GM21576 (cell line): ENCODE measurements around the gene KIAA1671.

Source experiments
- ATAC-seq: cut with Tn5 transposase; IDR thresholded peaks from one replicate; pipeline ENCODE4 v1.9.1; 2021; ENCODE audit warnings: mild to moderate bottlenecking, moderate library complexity; ENCODE audit not compliant: unreplicated experiment

Gene KIAA1671

GRCh38 chr22:25032066-25032465 lies 79.5 kb downstream of the KIAA1671 start:
- no peak for ATAC-seq

DNA sequence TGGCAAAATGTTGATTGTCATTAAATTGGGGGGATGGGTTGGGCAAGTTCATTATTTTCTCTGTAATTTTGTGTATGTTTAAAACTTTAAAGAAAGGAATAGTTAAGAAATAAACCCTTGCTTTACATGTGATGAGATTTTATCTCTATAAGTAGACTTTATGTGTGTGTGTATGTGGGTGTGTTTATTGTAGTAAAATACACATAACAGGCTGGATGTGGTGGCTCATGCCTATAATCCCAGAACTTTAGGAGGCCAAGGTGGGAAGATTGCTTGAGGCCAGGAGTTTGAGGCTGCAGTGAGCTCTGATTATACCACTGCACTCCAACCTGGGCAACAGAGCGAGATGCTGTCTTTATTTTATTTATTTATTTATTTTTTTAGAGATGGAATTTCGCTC lies 83.2 kb downstream of the KIAA1671 start:
- no peak for ATAC-seq

DNA sequence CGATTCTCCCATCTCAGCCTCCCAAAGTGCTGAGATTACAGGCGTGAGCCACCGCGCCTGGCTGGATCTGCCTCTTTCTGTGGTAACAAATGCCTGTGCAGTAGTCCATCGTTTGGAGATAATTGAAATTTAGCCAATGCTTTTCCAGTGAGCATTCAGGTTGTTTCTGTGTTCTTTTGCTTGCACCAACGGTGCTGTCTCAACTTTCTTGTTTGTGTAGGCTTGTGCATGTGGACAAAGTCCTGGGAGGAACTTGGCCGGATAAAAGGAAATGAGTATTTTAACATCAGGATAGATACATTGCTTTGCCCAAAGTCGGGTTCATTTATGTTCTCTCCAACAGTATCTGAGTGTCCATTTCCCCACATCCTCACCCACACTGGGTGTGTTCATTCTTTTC lies 85.7 kb downstream of the KIAA1671 start:
- no peak for ATAC-seq

DNA sequence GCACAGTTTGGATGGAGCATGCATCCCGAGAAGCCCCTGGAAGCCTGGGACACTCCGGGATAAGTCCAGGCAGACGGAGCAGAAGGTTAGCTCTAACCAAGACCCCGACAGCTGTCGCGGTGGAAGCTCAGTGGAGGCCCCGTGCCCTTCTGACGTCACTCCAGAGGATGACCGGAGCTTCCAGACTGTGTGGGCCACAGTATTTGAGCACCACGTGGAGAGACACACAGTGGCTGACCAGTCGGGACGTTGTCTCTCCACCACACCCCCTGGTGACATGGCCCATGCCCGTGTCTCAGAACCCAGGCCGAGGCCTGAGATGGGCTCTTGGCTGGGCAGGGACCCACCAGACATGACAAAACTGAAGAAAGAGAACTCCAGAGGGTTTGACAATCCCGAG lies 86.3 kb downstream of the KIAA1671 start:
- no peak for ATAC-seq

GRCh38 chr22:25039255-25039654 lies 86.7 kb downstream of the KIAA1671 start:
- no peak for ATAC-seq

DNA sequence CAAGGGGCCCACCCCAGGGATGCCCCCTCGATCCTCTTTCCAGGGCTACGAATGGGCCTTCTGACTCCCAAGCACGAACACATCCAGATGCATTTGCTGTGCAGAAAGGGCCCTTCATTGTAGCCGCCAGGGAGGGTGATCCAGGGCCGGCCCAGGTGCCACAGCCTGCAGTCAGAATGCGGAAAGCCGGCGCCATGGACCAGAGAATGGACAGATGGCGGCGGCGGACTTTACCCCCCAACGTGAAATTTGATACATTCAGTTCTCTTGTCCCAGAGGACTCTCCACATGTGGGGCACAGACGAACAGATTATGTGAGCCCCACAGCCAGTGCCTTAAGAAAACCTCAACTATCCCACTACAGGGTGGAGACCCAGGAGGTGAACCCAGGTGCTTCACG lies 87.2 kb downstream of the KIAA1671 start:
- ATAC-seq = no peak

DNA sequence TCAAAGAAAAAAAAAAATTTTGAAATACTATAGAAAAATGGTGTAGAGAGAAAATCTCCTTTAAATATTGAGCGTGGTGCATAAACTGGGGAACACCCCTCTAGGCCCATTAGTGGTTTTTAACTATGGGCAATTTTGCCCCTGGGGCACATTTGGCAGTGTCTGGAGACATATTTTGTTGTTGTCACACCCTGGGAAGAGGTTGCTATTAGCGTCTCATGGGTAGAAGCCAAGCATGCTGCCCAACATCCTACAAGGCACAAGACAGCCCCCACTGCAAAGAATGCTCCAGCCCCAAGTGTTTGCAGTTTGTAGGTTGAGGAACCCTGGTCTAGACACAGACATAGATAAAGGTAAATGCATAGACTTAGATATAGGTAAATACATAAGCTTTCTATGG lies 92.6 kb downstream of the KIAA1671 start:
- ATAC-seq = no peak

GRCh38 chr22:25048071-25048470 lies 95.6 kb downstream of the KIAA1671 start:
- no peak for ATAC-seq

DNA sequence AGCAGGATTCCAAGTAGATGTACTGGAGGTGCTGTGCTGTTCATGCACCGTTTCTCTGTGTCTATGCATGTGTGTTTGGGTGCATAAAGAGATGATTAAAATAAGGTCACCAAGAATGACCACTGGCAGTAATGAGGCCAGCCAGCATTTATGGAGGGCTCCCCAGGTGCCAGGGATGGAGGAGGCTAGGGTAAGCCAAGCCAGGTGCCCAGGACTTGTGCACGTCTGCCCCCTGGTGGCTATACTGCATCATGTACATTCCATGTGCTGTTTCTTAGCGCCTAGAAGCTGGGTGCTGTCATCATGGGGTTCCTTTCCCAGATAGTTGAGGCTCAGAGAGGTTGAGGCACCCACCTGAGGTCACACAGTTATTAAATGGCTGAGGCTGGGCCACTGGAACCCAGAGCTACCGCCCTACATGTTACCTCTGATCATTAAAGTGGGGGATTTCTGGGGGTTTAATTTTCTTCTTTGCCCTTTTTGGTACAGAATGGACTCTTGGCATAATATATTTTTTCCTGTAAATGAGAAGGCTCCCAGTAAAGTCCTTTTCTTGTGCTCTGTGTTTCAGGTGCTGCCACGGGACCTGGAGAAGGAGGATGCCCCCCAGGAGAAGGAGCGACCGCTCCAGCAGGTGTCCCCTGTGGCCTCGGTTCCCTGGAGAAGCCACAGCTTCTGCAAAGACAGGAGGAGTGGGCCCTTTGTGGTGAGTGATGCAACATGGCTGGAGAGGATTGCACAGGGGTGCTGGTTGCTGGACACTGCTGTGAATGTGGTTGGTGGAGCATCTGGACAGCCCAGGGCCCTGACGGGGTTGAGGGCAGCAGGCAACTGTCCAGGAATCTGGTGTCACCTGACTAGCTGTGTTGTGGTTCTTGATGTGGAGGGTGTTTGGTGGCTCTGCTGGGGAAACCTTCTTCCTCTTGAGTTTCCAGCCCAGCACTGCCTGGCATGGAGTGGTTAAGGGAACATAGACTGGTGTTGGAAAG lies 96.4 kb downstream of the KIAA1671 start:
- no peak for ATAC-seq

GRCh38 chr22:25049770-25050169 lies 97.3 kb downstream of the KIAA1671 start:
- ATAC-seq = no peak

DNA sequence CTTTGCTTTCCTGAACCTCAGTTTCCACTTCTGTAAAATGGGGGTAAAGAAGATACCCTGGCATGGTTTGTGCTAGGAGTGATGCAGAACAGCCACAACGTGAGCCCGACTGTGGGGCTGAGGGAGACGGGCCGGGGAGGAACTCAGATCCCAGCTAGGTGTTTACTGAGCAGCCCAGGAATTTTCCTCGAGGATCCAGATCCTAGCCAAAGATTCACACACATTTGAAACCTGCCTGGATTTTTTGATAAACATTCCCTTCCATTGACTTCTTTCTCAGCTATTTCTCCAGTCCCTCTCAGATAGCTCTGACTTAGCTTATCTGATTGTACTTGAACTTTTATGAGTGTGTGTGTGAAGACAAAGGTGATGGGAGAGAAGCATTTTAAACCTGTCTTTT lies 98.0 kb downstream of the KIAA1671 start:
- no peak for ATAC-seq

DNA sequence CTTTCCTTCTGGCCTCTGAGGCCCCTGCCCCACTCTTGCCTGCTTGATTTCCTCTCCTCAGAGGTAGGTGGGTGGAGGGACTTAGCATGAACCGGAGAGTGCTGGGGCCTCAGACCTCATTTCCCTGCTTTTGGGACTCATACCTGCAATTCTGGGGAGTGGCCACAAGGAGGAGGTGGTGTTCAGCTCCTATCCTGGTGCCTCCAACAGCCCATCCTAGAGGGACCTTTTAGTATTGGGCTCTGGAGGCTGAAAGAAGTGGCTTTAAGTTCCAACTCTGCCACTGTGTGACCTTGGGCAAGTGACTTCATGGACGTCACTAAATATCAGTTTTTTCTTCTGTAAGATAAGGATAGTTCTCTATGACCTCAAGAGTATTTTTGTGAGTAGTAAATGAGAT lies 98.6 kb downstream of the KIAA1671 start:
- no peak for ATAC-seq

- ATAC-seq = no peak
Measured at GRCh38 chr22:25051983-25052710, 99.6 kb downstream of the KIAA1671 start.

DNA sequence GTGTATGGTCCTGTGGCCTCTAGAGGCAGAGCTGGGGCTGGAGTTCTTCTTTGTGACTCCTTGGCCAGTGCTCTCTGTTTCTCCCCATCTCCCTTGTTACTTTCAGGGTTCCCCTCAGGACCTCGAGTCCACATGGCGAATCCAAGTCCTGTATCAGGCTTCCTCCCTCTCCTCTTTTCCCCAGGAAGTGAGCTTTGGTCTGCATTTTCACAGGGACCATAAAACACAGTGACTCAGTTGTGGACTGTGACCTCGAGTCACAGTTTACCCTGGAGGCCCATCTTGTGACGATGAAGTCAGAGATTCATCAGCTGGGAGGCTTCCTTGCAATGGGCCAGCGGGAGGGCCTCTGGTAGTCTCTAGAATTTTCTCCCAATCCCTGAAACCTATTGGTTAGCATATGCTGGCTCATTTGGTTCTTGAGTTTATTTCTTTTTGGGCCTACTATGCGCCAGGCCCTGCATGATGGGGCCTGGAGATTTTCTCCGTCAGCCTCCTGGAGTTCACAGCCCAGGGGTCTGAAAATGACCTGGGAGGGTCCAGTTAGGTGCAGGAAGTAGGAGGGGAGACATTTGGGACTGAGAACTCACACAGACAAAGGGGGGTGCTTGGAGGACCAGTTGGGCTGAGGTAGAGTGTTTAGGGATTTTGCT lies 100.8 kb downstream of the KIAA1671 start:
- ATAC-seq = no peak

DNA sequence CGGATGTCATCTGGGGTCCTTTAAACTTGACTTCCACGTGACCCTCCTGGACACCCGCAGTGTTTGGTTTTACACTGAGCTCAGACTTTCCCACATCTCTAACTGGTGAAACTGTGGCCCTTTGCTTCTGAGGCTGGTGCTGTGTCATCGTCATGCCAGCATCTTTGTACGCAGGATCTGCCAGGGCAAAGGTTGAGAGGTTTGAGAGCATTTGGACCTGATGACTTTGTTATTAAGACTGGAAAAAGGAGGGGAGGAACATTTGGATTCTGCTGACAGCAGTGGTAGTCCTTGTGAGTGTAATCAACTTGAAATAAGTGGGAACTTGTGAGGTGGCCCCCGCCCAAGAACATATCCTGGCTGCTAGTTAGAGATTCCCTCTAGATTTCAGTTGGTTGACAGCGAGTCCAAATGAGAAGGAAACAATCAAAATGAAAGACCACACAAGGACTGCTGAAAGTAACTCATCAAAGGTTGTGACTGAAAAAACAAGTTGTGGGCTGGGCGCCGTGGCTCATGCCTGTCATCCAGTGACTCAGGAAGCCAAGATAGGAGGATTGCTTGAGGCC lies 102.5 kb downstream of the KIAA1671 start:
- ATAC-seq = no peak

- ATAC-seq = no peak
Measured at GRCh38 chr22:25057013-25057881, 104.7 kb downstream of the KIAA1671 start.

GRCh38 chr22:25059438-25059837 lies 106.9 kb downstream of the KIAA1671 start:
- no peak for ATAC-seq

DNA sequence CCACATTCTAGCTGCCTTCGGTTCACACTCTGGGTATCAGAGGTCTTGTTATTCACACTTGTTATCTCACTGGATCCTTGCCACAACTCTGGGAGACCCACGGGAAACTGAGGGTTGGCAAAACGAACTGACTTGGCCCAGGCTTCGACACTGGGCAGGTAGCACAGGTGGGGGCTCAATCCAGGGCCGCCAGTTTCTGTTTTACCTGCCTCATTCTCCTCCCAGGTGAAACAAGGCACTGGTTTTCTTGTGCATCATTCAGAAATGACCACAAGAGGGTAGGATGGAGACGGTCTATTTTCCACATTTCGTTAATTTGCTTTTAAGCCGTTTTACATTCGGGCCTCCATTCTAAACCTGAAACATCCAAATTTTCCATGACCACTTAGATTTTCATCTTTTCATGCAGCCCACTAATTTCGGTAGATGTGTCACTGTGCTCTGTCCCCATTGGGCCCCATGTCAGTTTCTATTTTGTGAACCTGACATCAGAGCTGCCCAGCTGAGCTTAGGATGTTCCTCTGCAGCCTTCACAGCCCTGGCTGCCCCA lies 108.1 kb downstream of the KIAA1671 start:
- ATAC-seq = no peak

GRCh38 chr22:25061134-25061533 lies 108.6 kb downstream of the KIAA1671 start:
- no peak for ATAC-seq
